ENCODE results near the gene CHRNA1.

DNA sequence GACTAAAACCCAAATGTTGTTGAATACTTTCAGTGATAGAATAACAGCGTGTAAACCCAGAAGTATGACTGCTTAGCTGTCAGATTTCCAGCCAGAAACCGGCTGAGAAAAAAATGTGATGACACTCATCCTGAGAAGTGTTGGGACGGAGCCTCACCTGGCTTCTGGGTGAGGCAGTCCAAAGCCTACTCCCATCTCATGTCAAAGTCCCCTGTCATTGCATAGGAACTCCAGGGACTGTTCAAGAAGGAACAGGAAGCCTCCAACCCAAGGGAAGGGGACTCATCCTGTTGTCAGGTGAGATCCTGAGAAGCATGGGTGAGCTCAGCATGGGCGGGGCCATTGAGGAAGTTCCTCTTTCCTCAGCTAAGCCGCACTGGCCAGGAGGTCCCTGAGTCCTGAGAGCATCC, 11.3 kb upstream of the CHRNA1 start:
- TF ChIP-seq, protein P1, sequence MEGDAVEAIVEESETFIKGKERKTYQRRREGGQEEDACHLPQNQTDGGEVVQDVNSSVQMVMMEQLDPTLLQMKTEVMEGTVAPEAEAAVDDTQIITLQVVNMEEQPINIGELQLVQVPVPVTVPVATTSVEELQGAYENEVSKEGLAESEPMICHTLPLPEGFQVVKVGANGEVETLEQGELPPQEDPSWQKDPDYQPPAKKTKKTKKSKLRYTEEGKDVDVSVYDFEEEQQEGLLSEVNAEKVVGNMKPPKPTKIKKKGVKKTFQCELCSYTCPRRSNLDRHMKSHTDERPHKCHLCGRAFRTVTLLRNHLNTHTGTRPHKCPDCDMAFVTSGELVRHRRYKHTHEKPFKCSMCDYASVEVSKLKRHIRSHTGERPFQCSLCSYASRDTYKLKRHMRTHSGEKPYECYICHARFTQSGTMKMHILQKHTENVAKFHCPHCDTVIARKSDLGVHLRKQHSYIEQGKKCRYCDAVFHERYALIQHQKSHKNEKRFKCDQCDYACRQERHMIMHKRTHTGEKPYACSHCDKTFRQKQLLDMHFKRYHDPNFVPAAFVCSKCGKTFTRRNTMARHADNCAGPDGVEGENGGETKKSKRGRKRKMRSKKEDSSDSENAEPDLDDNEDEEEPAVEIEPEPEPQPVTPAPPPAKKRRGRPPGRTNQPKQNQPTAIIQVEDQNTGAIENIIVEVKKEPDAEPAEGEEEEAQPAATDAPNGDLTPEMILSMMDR (IDR thresholded peaks at IDR 0.05): no peak
- TF ChIP-seq GATA2 (CRISPR knock-in tag; IDR thresholded peaks at IDR 0.05) (no peak), YY1 (IDR thresholded peaks at IDR 0.05; ENCODE audit: low read depth) (no peak), EP300 (IDR thresholded peaks at IDR 0.05; ENCODE audit: borderline replicate concordance in 1 of 2, low read depth in 1 of 2, low read length in 1 of 2) (no peak), ELF1 (IDR thresholded peaks at IDR 0.05) (no peak), NRF1 (IDR thresholded peaks at IDR 0.05; ENCODE audit: low read depth, low read length) (no peak), POLR2AphosphoS5 (IDR thresholded peaks at IDR 0.05; ENCODE audit: low read depth, low read length) (no peak), RFX5 (IDR thresholded peaks at IDR 0.05; ENCODE audit: low read length) (no peak), FOSL2 (IDR thresholded peaks at IDR 0.05; ENCODE audit: borderline replicate concordance, low read depth) (no peak)
- TF ChIP-seq, protein P2, sequence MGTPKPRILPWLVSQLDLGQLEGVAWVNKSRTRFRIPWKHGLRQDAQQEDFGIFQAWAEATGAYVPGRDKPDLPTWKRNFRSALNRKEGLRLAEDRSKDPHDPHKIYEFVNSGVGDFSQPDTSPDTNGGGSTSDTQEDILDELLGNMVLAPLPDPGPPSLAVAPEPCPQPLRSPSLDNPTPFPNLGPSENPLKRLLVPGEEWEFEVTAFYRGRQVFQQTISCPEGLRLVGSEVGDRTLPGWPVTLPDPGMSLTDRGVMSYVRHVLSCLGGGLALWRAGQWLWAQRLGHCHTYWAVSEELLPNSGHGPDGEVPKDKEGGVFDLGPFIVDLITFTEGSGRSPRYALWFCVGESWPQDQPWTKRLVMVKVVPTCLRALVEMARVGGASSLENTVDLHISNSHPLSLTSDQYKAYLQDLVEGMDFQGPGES (IDR thresholded peaks at IDR 0.05; ENCODE audit: low read depth, low read length): no peak
- TF ChIP-seq, protein P3, sequence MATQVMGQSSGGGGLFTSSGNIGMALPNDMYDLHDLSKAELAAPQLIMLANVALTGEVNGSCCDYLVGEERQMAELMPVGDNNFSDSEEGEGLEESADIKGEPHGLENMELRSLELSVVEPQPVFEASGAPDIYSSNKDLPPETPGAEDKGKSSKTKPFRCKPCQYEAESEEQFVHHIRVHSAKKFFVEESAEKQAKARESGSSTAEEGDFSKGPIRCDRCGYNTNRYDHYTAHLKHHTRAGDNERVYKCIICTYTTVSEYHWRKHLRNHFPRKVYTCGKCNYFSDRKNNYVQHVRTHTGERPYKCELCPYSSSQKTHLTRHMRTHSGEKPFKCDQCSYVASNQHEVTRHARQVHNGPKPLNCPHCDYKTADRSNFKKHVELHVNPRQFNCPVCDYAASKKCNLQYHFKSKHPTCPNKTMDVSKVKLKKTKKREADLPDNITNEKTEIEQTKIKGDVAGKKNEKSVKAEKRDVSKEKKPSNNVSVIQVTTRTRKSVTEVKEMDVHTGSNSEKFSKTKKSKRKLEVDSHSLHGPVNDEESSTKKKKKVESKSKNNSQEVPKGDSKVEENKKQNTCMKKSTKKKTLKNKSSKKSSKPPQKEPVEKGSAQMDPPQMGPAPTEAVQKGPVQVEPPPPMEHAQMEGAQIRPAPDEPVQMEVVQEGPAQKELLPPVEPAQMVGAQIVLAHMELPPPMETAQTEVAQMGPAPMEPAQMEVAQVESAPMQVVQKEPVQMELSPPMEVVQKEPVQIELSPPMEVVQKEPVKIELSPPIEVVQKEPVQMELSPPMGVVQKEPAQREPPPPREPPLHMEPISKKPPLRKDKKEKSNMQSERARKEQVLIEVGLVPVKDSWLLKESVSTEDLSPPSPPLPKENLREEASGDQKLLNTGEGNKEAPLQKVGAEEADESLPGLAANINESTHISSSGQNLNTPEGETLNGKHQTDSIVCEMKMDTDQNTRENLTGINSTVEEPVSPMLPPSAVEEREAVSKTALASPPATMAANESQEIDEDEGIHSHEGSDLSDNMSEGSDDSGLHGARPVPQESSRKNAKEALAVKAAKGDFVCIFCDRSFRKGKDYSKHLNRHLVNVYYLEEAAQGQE (IDR thresholded peaks at IDR 0.05; ENCODE audit: low read depth, low read length): no peak
